GM18508 (cell line): ENCODE results near the gene SPARC.

Source experiments
- ATAC-seq: cut with Tn5 transposase; IDR thresholded peaks from one replicate; pipeline ENCODE4 v1.9.1; 2021; ENCODE audit warnings: moderate number of reproducible peaks; ENCODE audit not compliant: insufficient read depth, unreplicated experiment

Gene SPARC

GRCh38 chr5:151631941-151632340 is 54.8 kb downstream of the SPARC start:
- no peak for ATAC-seq

- ATAC-seq, result no peak
Measured at GRCh38 chr5:151630088-151630487, 56.6 kb downstream of the SPARC start.

GRCh38 chr5:151628112-151628823 is 58.4 kb downstream of the SPARC start:
- ATAC-seq, result no peak

GRCh38 chr5:151627650-151628049 is 59.1 kb downstream of the SPARC start:
- no peak for ATAC-seq

- ATAC-seq, result no peak
Measured at GRCh38 chr5:151625285-151625684, 61.4 kb downstream of the SPARC start.

- no peak for ATAC-seq
Measured at GRCh38 chr5:151624476-151624875, 62.2 kb downstream of the SPARC start.

- ATAC-seq, result no peak
Measured at GRCh38 chr5:151622367-151623088, 64.2 kb downstream of the SPARC start.

GRCh38 chr5:151620461-151620840 is 66.3 kb downstream of the SPARC start:
- no peak for ATAC-seq

GRCh38 chr5:151619812-151620460 is 66.8 kb downstream of the SPARC start:
- no peak for ATAC-seq

GRCh38 chr5:151618907-151619306 is 67.8 kb downstream of the SPARC start:
- ATAC-seq, result no peak

GRCh38 chr5:151617841-151618710 is 68.6 kb downstream of the SPARC start:
- ATAC-seq, result no peak

GRCh38 chr5:151617383-151617840 is 69.3 kb downstream of the SPARC start:
- no peak for ATAC-seq

- no peak for ATAC-seq
Measured at GRCh38 chr5:151615431-151615830, 71.3 kb downstream of the SPARC start.

GRCh38 chr5:151614565-151614964 is 72.2 kb downstream of the SPARC start:
- ATAC-seq, result no peak

GRCh38 chr5:151612689-151613427 is 73.9 kb downstream of the SPARC start:
- ATAC-seq, result peak; percentile 75

- no peak for ATAC-seq
Measured at GRCh38 chr5:151611127-151611775, 75.5 kb downstream of the SPARC start.
